ENCODE measurements around the gene COL16A1.
A peak's percentile ranks its signal among the peaks of the same experiment; 100 is the strongest.
"Not testable (repeated sequence)": the region's sequence is repeated elsewhere in the genome, so short reads cannot be mapped to it uniquely, and the experiment has no call there.

COL16A1 gene

GRCh38 chr1:31732751-31733289 is 29.0 kb upstream of the COL16A1 start:
- DNase-seq: no peak

DNA sequence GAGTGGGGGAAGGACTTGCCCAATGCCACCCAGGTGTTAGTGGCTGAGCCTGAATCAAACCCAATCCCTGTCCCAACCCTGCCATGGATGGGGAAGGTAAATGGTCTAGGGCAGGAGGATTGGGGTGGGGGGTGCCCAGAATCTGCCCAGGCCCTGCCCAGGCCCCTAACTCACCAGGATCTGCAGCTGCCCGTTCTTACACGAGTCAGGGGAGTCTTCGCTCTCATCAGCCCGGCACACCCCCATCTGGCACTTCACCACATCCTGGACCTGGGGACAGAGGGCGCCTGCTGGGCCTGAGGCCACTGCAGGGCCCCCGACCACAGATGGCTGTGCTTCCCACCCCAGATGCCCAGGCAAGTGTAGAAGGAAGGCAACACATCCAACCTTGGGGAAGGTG is 28.5 kb upstream of the COL16A1 start:
- DNase-seq: no peak

DNA sequence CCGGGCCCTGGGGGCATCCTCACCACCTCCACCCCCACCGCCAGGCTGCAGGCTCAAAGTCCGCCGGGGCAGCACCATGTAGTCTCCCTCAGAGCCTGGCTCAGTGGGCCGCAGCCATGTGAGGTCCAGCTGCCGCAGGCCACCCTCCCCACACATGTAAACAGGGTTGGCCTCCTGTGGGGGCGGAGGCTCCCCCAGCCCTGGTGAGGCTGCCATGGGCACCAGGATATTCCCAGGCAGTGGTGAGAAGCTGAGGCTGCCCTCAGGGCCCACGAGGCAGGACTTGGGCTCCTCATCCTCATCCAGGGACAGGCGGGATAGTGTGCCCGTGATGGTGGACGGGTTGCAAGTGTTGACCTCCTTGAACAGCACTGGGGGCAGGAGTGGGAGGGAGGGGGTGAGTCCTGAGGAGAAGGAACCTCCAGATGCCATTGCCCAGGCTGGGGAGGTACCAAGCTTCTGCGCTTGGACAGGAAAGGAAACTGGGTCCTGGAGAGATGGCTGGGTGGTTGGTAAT is 27.3 kb upstream of the COL16A1 start:
- DNase-seq: no peak

DNA sequence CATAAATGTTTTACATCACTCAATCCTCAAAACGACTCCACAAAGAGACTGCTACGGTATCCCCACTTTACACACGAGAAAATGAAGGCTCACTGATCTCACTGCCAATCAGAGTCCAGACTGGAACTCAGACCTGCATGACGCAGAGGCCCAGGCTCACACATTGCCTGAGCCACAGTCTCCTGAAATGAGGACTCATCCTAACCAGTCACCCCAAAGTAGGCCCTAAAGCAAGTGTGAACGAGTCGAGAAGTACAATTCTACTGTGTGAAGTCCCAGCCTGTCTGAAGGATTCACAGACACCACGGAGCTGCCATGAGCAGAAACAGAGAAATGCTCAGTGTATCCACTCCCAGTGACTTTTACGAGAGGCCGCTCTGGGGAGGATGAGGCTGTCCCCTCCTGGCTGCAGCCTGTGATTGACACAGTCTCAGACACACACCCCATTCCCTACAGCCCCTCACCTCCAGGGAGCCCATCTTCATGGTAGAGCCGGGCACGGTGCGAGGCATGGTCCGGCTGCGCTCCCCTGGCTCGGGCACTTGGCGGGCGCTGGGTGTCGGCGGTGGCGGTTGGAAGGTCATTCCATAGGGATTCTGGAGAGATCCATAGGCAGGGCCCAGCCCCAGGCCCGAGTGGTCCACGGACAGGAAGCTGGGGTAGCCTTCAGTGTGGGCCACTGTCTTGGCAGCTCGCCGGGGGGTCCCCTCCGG is 26.7 kb upstream of the COL16A1 start:
- DNase-seq: no peak

DNA sequence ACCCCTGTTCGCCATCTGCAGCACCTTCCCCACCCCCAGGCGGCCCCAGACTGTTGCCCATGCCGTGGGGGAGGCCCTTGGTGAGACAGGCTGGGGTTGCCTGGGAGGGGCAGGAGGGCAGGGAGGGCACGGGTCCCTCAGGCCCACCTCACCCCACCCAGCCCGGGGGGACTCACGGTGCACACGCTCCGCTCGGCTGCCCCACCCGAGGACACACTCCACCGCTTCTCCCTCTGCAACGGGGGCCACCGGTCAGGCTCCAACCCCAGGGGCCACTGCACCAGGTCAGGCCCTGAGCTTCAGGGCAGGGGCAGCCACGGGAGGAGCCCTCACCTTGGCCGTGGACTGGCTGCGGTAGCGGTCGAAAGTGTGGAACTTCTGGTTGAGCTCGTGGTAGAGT is 24.0 kb upstream of the COL16A1 start:
- no peak for DNase-seq

GRCh38 chr1:31727195-31727594 is 23.4 kb upstream of the COL16A1 start:
- no peak for DNase-seq

DNA sequence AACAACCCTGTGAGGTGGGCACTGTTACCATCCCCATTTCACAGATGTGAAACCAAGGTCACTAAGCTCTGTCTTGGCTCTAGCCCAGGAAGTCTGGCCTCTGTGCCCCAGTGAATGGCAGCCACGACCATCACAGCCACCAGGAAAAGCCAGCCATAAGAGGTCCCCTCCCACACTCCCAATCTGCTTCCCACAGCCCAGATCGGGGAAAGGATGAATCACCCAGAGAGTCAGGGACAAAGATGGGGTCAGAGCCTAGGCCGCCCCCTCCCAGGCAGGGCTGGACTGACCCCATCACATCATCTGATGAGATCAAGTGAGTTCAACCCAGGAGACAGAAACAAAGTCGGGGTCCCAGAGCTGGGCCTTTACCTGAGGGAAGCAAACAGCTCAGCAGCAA is 22.9 kb upstream of the COL16A1 start:
- no peak for DNase-seq

DNA sequence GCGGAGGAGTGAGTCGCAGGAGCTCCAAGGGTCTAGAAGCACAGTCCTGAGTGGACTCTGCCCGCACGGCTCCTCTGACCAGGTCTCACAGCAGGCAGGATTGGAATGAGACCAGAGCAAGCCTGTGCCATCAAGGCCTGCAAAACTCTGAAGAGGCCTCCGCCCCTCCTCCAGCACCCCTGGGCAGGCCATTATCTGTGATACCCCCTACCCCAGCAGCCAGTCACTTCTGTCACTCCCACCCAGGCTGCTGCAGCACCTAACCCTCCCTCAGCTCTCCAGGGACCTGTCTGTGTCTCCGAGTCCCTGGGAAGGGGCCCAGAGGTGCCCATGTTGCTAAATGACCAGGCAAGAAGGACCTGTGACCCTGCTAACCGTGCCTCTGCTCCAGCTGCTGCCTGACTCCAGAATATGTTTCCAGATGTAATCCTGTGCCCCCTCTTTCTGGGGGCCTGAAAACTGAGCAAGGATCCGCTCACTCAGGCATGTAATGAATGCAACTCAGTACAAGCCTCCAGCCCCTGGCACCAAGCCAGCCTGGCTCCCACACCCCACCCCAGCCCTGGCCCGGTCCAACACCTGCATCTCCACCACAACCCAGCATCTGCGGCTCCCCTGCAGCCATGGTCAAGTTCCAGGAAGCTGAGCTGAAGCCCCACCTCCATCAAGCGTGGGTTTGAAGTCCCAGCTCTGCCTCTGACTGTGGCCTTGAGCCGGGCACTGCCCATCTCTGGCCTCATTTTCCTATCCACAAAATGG is 22.1 kb upstream of the COL16A1 start:
- DNase-seq: peak; percentile 38

GRCh38 chr1:31725134-31725533 is 21.3 kb upstream of the COL16A1 start:
- no peak for DNase-seq

DNA sequence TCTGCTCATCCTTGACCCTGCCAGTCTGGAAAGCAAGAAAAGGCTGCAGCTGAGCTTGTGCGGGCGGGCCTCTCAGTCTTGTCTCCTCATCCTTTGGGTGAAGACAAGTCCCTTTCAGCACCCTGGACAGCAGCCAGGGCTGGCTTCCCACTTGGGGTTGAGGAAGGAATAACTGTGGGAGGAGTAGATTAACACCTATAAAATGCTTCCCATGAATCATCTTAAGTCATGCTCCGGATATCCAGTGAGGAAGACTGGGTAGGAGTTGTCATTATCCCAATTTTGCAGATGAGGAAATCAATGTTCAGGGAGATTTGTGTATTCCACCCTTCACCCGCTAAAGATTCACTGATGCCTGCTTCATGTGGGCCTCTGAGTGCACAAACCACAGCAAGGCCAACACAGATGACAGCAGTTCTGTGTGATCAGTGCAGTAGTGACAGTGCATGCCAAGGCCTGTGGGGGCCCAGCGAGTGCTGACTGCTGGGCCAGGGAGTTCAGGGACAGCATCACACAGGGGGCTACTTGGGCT is 20.1 kb upstream of the COL16A1 start:
- DNase-seq: no peak

DNA sequence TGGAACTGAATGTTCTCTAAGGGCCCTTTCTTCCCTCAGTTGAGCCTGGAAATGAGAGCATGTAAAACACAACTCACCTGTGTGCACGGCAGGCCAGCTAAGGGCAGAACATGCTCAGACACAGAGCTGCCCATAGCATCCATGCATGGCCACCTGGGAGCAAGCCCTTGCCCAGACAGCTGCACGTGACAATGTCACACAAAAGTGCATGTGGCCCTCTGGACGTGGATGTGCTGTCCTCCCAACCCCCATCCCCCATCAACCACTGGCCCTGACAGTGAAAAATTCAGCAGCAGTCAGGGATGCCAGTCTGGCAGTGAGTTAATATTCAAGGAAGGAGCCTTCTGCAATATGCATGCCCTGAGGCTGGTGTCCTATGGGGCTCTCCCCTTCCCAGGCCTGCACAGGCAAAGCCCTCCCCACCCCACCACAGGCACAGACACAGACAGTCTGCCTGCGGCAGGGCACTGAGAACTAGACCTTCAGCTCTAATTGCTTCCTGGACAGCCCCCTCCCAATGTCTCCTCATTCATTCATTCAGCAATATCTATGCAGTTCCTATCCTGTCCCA is 14.6 kb upstream of the COL16A1 start:
- DNase-seq: no peak

DNA sequence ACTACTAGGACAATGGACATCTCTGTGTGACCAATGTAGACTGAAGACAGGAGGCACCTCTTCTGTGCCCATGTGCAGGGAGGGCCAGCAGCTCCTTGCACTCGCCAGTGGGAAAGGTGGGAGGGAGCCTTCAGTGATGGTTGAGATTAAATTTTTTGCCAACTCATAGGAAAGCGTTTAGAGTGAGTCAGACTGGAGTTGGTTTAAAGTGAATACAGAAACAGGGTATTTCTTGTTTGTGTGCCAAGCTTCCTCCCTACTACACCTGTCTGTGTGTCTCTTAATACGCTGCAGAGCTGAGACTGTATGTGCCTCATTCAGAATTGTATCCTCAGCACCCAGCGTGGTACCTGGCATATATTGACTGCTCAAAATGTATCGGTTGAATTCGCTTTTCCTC is 13.5 kb upstream of the COL16A1 start:
- no peak for DNase-seq

GRCh38 chr1:31715873-31716220 is 12.0 kb upstream of the COL16A1 start:
- DNase-seq: no peak

GRCh38 chr1:31715087-31715872 is 11.5 kb upstream of the COL16A1 start:
- peak; percentile 95 for DNase-seq

- peak; percentile 58 for DNase-seq
Observed at GRCh38 chr1:31714442-31715086, 10.7 kb upstream of the COL16A1 start.

- DNase-seq: no peak
Observed at GRCh38 chr1:31712630-31713029, 8.8 kb upstream of the COL16A1 start.

- no peak for DNase-seq
Observed at GRCh38 chr1:31712068-31712467, 8.3 kb upstream of the COL16A1 start.

DNA sequence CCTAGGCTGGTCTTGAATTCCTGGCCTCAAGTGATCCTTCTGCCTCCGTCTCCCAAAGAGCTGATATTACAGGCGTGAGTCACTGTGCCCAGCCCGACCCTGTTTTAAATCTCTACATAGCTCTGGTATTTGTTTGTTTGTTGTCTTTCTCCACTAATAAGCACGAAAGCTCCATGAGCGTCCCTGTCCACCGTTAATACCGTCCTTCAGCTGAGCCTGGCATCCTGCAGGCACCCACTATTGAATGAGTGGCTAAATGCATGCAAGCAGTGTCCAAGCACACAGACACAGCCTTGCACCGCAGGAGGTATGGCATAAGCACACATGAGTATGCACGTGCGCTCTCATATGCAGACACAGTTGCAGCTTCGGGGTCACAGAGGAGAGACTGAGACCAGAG is 4.5 kb upstream of the COL16A1 start:
- DNase-seq: peak; percentile 31

DNA sequence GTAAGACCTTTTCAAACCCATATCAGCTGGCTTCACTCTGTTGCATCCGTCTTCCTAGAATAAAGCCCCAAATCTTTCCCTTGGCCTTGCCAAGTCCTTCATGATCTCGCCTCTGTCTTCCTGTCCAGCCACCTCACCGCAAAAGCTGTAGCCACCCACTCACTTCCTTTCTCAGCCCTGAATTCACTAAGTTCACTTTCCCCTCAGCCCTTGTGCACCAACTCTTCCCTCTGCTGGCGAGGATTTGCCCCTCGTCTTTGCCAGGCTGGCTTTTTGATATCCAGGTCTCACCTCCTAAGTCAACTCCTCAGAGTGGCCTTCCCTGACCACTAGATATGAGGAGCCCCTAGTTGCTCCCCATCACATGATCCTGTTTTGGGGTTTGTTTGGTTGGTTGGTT is 3.9 kb upstream of the COL16A1 start:
- DNase-seq: no peak

- not testable (repeated sequence) for DNase-seq
Observed at GRCh38 chr1:31707059-31707600, 3.3 kb upstream of the COL16A1 start.

DNA sequence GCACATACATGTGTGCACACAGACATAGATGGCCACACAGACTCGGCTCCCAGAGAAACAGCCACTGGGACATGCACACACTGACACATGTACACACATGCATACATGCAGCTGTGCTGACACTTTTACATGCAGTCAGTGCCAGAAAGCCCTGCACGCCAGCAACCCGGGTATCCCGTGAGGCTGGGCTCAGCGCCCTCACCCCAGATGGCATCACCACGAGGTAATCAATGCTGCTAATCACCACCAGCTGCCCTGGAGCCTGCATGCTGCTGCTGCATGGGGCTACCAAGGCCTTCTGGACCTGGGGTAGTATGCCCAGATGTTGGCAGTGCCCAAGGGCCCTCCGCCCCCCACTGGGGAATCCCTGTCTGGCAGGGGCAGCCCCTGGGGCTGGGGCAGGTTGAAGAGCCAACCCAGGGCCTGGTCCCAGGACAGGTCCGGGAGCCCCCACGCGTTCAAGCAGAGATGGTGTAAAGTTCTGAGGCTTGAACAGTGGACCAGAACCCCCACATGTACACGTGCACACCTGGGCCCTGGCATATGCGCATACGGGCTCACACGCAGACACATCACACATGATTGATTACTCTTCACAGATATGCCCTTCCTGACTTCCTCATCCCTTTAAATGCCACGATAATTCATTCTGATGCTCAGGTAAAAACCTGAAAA is 2.7 kb upstream of the COL16A1 start:
- no peak for DNase-seq
